SK-N-SH (cell line): ENCODE results near the gene RAD51B. TPM values are rescaled to one million over a fixed set of nuclear protein-coding genes. Genes with fewer than 3 reads are reported as not detected.

ENCODE experiments used
- CTCF ChIA-PET: fragments of 300-600, 350-600 bp; formaldehyde crosslinking; extraction: SDS; loops from one replicate; lab custom pipeline; 2021; lab: Yijun Ruan, JAX
- POLR2A ChIA-PET: fragments of 350-600 bp; sonication (Branson Sonifier 250); formaldehyde crosslinking; extraction: SDS; loops from one replicate; lab custom pipeline; 2020; ENCODE audit warnings: antibody characterized with exemption, inconsistent platforms; lab: Yijun Ruan, JAX
- DNase-seq: peaks from one replicate; pipeline ENCODE4 v3.0.0; 2012
- H2AFZ ChIP-seq: fragments of 200-600 bp; sonication (generic); 2 replicates; pipeline ENCODE4 v1.8.1; 2016; ENCODE audit warnings: antibody characterized with exemption, mild to moderate bottlenecking, low read depth
- H3F3A ChIP-seq: fragments of 200-600 bp; sonication (generic); replicated peaks from 2 replicates; pipeline ENCODE3; 2016; ENCODE audit warnings: antibody characterized with exemption, mild to moderate bottlenecking; ENCODE audit not compliant: insufficient read depth
- H3K27ac ChIP-seq, 2 experiments: fragments of 200-500 bp in 1 of 2; fragments of 200-600 bp in 1 of 2; sonication (Bioruptor generic) in 1 of 2; sonication (generic), shearing (Covaris generic) in 1 of 2; 2 replicates each; pipeline versions ENCODE4 v1.5.1 to v1.6.1; 2014 to 2016; ENCODE audit warnings: low read depth in 2 of 2, inconsistent platforms in 1 of 2, low read length in 1 of 2, mild to moderate bottlenecking in 1 of 2, mixed read lengths in 1 of 2
- H3K27me3 ChIP-seq: fragments of 200-600 bp; sonication (generic), shearing (Covaris generic); 2 replicates; pipeline ENCODE4 v1.6.1; 2016; ENCODE audit warnings: mixed run types; ENCODE audit not compliant: insufficient read depth
- H3K36me3 ChIP-seq, 2 experiments: fragments of 200-500 bp in 1 of 2; fragments of 200-600 bp in 1 of 2; sonication (Bioruptor generic) in 1 of 2; sonication (generic) in 1 of 2; replicated peaks in 1 of 2; 2 replicates each; pipeline versions ENCODE3 to v1.5.1; 2014 to 2016; ENCODE audit warnings: low read length in 1 of 2, mild to moderate bottlenecking in 1 of 2; ENCODE audit not compliant: insufficient read depth in 2 of 2, control insufficient read depth in 1 of 2
- H3K4me1 ChIP-seq, 2 experiments: fragments of 200-500 bp in 1 of 2; fragments of 200-600 bp in 1 of 2; sonication (Bioruptor generic) in 1 of 2; sonication (generic), shearing (Covaris generic) in 1 of 2; 2 replicates each; pipeline versions ENCODE4 v1.5.1 to v1.6.1; 2014 to 2016; ENCODE audit warnings: low read depth in 1 of 2, low read length in 1 of 2, mixed run types in 1 of 2; ENCODE audit not compliant: insufficient read depth in 2 of 2, control insufficient read depth in 1 of 2
- H3K4me2 ChIP-seq: fragments of 200-600 bp; sonication (generic), shearing (Covaris generic); 2 replicates; pipeline ENCODE4 v1.6.1; 2017; ENCODE audit warnings: mixed run types
- H3K4me3 ChIP-seq, 2 experiments: fragments of 200-500 bp in 1 of 2; fragments of 200-600 bp in 1 of 2; sonication (Bioruptor generic) in 1 of 2; sonication (generic), shearing (Covaris generic) in 1 of 2; 2 replicates each; pipeline versions ENCODE4 v1.5.1 to v1.8.1; 2014 to 2016; ENCODE audit warnings: low read depth in 2 of 2, inconsistent platforms in 1 of 2, low read length in 1 of 2, mild to moderate bottlenecking in 1 of 2, mixed read lengths in 1 of 2, moderate library complexity in 1 of 2
- H3K79me2 ChIP-seq: fragments of 200-600 bp; sonication (generic); 2 replicates; pipeline ENCODE4 v1.8.1; 2017; ENCODE audit warnings: mild to moderate bottlenecking; ENCODE audit not compliant: insufficient read depth
- H3K9ac ChIP-seq: fragments of 200-600 bp; sonication (generic); 2 replicates; pipeline ENCODE4 v1.6.1; 2017; ENCODE audit warnings: mixed run types
- H3K9me2 ChIP-seq: fragments of 200-600 bp; sonication (generic); 2 replicates; pipeline ENCODE4 v1.6.1; 2017; ENCODE audit warnings: mixed run types
- H3K9me3 ChIP-seq: fragments of 200-600 bp; sonication (generic); 2 replicates; pipeline ENCODE4 v1.6.1; 2017; ENCODE audit warnings: mixed run types, mild to moderate bottlenecking, moderate library complexity
- H4K20me1 ChIP-seq: fragments of 200-600 bp; sonication (generic); 2 replicates; pipeline ENCODE4 v1.6.1; 2017; ENCODE audit warnings: mild to moderate bottlenecking, mixed run types; ENCODE audit not compliant: insufficient read depth
- ELF1 ChIP-seq: IDR thresholded peaks from 2 replicates; pipeline ENCODE4 v1.4.0; 2012
- EP300 ChIP-seq, 2 experiments: IDR thresholded peaks; 2 replicates each; pipeline versions ENCODE4 v1.4.0 to v1.6.1; 2012; ENCODE audit warnings: borderline replicate concordance in 1 of 2, low read depth in 1 of 2, low read length in 1 of 2
- EZH2phosphoT487 ChIP-seq: fragments of 200-600 bp; sonication (generic); IDR thresholded peaks from 2 replicates; pipeline ENCODE4 v1.6.1; 2017; ENCODE audit warnings: low read depth, mixed run types, mild to moderate bottlenecking, antibody characterized with exemption, moderate library complexity, borderline replicate concordance
- FOSL2 ChIP-seq: IDR thresholded peaks from 2 replicates; pipeline ENCODE4 v1.4.0; 2012; ENCODE audit warnings: low read depth, mild to moderate bottlenecking, moderate library complexity, borderline replicate concordance
- GATA2 ChIP-seq: sonication (generic); formaldehyde crosslinking; IDR thresholded peaks from 2 replicates; pipeline ENCODE4 v1.5.0; 2020; ENCODE audit warnings: mild to moderate bottlenecking, missing genetic modification reagents
- MEF2A ChIP-seq: IDR thresholded peaks from 2 replicates; pipeline ENCODE4 v1.4.0; 2012; ENCODE audit warnings: low read depth, borderline replicate concordance
- NFIC ChIP-seq: IDR thresholded peaks from 2 replicates; pipeline ENCODE4 v1.4.0; 2012; ENCODE audit warnings: borderline replicate concordance
- WGBS: methylation state at CpG from one replicate; pipeline ENCODE4 v1.1.6; 2017; ENCODE audit warnings: low lambda C conversion rate; 5-methylcytosine and 5-hydroxymethylcytosine counted together
- polyA plus RNA-seq, 3 experiments: library from polyadenylated mRNA; depleted of rRNA; stranded (reverse); fragments of >200 nt; gene quantifications; 2 replicates each; pipeline ENCODE4 v1.2.3, GENCODE V29; 2012
- TF ChIP-seq, protein P1 (sequence below): IDR thresholded peaks from 2 replicates; pipeline ENCODE4; 2012
- TF ChIP-seq, protein P2 (sequence below): IDR thresholded peaks from 2 replicates; pipeline ENCODE4 v1.4.0; 2012; ENCODE audit warnings: low read depth
- TF ChIP-seq, protein P3 (sequence below): fragments of 150-350 bp; IDR thresholded peaks from 2 replicates; pipeline ENCODE4 v1.6.1; 2016; ENCODE audit warnings: mild to moderate bottlenecking, low read depth, low read length
- TF ChIP-seq, protein P4 (sequence below): IDR thresholded peaks from 2 replicates; pipeline ENCODE4 v1.4.0; 2012; ENCODE audit warnings: low read depth, borderline replicate concordance

Gene RAD51B
- polyA plus RNA-seq, 1 of the 3 experiments (the other 2 are of a cell fraction), result 6.0 TPM

DNA sequence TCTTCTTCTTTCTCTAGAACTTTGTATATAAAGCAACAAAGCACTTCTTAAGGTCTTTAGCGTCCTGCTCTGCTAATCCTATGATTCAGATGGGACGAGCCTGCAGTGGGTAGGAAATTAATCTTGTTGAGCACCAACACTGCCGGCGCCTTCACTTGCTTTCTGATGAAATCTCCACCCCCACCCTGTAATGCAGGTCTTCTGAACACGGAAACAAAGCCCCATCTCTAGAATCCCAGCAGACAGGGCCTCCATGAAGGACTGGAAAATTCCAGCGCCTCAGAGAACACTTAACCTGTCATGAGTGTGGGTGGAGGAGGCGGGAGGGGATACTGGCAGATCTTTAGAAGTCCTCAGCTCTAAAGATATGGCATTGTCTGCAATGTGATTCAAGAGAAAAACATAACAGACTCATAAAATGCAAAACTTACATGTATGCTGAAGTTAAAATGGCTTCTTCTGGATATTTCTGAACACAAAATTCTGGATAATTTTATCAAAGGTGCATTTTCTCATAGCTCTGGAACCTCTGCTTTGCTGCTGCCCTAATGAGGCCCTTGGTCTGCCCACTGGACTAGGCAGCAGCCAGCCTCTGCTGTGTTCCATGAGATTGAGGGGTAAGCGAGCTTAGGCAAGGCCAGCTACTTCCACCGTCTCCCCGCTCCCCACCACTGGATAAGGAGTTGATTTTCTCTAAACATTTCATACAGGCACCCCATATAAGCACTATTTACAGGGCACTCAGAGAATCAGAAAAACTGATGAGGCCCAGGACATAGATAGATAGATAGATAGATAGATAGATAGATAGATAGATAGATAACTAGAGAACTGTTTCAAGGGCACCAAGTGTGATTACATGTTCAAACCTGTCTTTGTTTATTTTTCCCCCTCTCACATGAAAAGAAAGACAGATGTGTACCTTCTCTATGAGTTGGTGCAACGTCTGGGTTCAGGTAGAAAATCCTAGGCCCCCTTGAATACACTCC, 930.2 kb downstream of the RAD51B start:
- no peaks in the 10 kb centered on the region for H4K20me1 ChIP-seq
- H3K9ac ChIP-seq, result no peak overlapping the region
- TF ChIP-seq EZH2phosphoT487 (no peak), GATA2 (CRISPR knock-in tag) (no peak), MEF2A (no peak), EP300 (IDR thresholded peaks at IDR 0.05; ENCODE audit: borderline replicate concordance in 1 of 2, low read depth in 1 of 2, low read length in 1 of 2) (no peak), FOSL2 (no peak), ELF1 (no peak), NFIC (no peak)
- TF ChIP-seq, protein P1, sequence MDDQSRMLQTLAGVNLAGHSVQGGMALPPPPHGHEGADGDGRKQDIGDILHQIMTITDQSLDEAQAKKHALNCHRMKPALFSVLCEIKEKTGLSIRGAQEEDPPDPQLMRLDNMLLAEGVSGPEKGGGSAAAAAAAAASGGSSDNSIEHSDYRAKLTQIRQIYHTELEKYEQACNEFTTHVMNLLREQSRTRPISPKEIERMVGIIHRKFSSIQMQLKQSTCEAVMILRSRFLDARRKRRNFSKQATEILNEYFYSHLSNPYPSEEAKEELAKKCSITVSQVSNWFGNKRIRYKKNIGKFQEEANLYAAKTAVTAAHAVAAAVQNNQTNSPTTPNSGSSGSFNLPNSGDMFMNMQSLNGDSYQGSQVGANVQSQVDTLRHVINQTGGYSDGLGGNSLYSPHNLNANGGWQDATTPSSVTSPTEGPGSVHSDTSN, result no peak
- TF ChIP-seq, protein P2, sequence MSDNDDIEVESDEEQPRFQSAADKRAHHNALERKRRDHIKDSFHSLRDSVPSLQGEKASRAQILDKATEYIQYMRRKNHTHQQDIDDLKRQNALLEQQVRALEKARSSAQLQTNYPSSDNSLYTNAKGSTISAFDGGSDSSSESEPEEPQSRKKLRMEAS, result no peak
- TF ChIP-seq, protein P3, sequence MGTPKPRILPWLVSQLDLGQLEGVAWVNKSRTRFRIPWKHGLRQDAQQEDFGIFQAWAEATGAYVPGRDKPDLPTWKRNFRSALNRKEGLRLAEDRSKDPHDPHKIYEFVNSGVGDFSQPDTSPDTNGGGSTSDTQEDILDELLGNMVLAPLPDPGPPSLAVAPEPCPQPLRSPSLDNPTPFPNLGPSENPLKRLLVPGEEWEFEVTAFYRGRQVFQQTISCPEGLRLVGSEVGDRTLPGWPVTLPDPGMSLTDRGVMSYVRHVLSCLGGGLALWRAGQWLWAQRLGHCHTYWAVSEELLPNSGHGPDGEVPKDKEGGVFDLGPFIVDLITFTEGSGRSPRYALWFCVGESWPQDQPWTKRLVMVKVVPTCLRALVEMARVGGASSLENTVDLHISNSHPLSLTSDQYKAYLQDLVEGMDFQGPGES, result no peak
- TF ChIP-seq, protein P4, sequence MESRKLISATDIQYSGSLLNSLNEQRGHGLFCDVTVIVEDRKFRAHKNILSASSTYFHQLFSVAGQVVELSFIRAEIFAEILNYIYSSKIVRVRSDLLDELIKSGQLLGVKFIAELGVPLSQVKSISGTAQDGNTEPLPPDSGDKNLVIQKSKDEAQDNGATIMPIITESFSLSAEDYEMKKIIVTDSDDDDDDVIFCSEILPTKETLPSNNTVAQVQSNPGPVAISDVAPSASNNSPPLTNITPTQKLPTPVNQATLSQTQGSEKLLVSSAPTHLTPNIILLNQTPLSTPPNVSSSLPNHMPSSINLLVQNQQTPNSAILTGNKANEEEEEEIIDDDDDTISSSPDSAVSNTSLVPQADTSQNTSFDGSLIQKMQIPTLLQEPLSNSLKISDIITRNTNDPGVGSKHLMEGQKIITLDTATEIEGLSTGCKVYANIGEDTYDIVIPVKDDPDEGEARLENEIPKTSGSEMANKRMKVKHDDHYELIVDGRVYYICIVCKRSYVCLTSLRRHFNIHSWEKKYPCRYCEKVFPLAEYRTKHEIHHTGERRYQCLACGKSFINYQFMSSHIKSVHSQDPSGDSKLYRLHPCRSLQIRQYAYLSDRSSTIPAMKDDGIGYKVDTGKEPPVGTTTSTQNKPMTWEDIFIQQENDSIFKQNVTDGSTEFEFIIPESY, result no peak
- no peaks in the 10 kb centered on the region for H3K9me3 ChIP-seq
- H3K9me2 ChIP-seq, result no peaks in the 10 kb centered on the region
- 90% methylated on average over 11 of the region's 11 CpGs for WGBS
- H3K27ac ChIP-seq, result no peak overlapping the region
- ChIA-PET POLR2A (no interaction called here), CTCF (interaction anchor here (0.8 kb wide), 1 partner anchor 35 kb away, joined by 3 read pairs; no protein-coding TSS in a partner anchor)
- no peaks in the 10 kb centered on the region for H3K79me2 ChIP-seq
- H3F3A ChIP-seq, result no peaks in the 10 kb centered on the region
- H3K36me3 ChIP-seq, result no peaks in the 10 kb centered on the region
- no peak overlapping the region for H3K4me2 ChIP-seq
- no peaks in the 10 kb centered on the region for H3K27me3 ChIP-seq
- H3K4me1 ChIP-seq, result no peaks in the 10 kb centered on the region; a peak in 1 of 4 replicates
- H2AFZ ChIP-seq, result no peak overlapping the region
- DNase-seq, result no peak
- no peak overlapping the region for H3K4me3 ChIP-seq
